Stimulated activated CD8-positive, alpha-beta memory T cell treated with anti-CD3 and anti-CD28 coated beads, Interleukin-2, amount 100 ng/mL, for 1 hour (primary cell): ENCODE data around the gene OR4K5.
"Not testable (repeated sequence)": the region's sequence is repeated elsewhere in the genome, so short reads cannot be mapped to it uniquely, and the experiment has no call there.

Experiments
- DNase-seq, 2 donors: peaks; one replicate each; pipeline ENCODE4 v3.0.0-alpha.2; 2020; ENCODE audit warnings: low read depth in 2 of 2

Gene OR4K5, protein sequence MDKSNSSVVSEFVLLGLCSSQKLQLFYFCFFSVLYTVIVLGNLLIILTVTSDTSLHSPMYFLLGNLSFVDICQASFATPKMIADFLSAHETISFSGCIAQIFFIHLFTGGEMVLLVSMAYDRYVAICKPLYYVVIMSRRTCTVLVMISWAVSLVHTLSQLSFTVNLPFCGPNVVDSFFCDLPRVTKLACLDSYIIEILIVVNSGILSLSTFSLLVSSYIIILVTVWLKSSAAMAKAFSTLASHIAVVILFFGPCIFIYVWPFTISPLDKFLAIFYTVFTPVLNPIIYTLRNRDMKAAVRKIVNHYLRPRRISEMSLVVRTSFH

GRCh38 chr14:19920021-19920657, at the start of gene OR4K5:
TSS of gene OR4K5 (plus strand) at chr14:19920607. CDS start at chr14:19920607, 0 bp downstream.
- no peak for DNase-seq

DNA sequence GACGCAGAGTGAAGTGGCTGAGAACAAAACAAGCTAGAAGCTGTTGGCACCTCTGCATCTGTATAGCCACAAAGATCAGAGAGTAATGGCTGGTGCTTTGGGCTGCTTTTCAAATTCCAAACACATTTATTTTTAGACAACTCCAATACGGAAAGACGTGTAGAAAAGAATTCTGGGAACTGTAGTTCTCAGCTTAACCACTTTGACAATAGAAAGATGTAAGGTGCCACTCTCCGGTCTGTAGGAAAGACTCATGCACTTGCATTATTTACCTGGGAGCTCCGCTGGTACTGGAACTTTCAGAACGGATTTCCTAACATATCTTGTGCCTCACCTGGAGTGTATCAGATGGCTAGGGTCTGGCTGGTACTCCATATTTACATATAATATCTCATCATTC, 47.2 kb upstream of the OR4K5 start:
- DNase-seq, result no peak

DNA sequence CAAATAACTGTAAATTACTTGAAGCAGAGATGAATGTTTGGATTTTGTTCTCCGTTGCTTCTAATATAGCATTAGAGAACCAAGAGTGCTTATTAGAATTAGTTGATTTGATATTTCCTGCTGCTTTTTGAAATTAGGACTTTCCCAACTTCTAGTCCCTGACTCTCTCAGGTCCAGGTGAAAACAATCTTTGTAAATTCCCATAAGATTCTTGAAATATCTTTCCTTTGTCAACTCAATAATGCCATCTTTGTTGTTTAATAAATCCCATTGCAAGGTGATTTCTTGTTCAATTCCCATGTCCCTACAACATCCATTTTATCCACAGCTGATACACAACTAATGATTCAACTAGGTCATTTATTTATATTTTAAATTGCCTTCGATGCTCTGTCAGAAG, 45.6 kb upstream of the OR4K5 start, which contains the start of gene OR4K2:
OR4K2 (plus strand) TSS at position 301 of the 400 bp plus-strand sequence. CDS start 1,126 bp downstream, outside the sequence.
- no peak for DNase-seq

DNA sequence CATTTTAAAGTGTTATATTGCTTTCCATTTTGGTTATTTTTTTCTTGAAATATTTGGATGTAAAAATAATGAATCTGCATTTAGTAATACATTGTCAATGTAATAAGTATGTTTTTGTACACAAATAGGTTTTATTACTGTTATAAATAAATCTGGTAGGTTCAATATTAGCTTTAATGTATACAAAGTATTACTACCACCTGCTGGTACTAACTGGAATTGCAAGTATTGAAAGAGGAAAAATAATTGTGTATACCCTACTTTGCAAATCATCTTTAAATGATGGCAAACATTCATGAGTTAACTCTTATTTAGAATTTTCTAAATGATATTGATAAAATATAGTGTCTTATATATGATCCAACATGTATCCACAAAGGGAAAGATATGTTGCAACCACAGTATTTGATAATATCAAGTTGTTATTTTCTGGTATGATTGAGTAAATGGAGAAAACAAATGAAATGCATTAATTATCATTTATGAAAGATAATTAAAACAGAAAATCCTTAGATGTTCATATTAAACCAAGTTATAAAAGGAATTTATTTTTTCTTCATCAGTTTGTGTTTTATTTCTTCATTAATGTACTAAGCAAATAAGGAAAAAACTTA, 42.3 kb upstream of the OR4K5 start:
- no peak for DNase-seq

- no peak for DNase-seq
Measured at GRCh38 chr14:19895282-19895681, 25.1 kb upstream of the OR4K5 start.

DNA sequence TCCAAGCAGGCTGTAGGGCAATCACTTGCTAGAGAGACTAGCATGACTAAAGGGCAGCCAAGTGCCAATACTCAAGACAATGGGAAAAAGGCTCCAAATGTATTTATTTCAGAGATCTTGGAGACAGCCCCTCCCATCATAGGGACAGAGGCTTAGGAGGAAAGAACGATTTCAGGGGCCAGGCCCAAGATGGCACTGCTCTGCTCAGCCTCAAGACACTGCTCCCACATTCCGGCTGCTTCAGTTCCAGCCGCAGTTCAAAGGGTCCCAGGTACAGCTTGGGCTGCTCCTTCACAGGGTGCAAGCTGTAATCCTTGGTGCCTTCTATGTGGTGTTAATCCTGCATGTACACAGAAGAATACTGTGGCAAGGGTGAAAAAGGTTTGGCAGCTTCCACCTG, 19.4 kb upstream of the OR4K5 start:
- no peak for DNase-seq

- DNase-seq, result no peak
Measured at GRCh38 chr14:19902409-19902808, 18.0 kb upstream of the OR4K5 start.

DNA sequence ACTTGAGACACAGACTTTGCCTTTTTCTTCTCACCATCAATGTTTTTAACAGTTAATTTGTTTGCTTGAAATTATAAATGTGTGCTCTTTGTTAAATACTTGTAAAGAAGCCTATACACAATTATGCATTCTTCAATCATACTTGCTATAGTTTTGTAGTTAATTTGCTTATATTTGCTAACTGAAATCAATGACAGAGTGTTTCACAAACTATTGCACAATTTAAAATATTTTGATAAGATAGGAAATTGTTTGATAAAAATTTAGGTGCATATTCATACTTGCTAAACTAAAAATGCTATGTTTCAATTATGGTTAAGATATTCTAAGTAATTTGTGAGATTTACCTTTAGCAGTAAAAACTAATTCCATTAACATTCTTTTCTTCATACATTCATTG, 13.7 kb upstream of the OR4K5 start:
- DNase-seq, result no peak

DNA sequence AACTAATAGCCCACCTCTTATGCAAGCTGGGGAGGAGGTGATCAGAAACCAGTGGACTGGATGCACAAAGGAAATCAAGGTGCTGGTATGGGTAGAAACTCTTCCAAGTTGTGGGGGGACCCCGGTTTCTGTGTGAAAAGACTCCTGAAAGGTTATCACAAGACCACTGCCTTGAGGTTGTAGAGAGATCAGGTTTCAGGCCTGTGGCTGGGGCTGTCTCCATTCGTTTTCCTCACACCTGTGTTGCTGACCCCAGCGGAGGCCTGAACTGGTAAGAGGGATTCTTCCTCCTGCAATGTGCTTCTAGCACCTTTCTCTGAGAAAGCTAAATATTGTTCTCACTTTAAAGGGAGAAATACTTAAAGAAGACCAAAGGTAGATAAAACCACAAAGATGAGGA, 9.3 kb upstream of the OR4K5 start:
- no peak for DNase-seq

DNA sequence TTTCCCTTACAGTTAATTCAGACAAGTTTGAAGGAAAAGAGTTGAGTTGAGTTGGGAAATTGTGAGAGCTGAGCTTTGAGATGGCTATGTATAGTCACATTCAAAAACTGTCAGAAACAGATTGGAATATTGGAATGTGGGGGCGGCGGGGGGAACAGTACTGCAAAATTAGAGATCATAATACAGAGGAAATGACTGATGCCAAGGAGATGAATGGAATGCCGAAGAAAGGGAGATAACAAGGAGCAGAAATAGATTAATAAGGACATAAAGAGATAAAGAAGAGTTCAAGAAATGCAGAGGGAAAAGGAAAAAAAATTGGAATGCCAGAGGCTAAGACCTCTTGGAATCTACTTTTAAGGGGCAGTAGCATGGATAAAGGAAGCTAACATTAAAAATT, 3.2 kb upstream of the OR4K5 start:
- DNase-seq, result no peak

DNA sequence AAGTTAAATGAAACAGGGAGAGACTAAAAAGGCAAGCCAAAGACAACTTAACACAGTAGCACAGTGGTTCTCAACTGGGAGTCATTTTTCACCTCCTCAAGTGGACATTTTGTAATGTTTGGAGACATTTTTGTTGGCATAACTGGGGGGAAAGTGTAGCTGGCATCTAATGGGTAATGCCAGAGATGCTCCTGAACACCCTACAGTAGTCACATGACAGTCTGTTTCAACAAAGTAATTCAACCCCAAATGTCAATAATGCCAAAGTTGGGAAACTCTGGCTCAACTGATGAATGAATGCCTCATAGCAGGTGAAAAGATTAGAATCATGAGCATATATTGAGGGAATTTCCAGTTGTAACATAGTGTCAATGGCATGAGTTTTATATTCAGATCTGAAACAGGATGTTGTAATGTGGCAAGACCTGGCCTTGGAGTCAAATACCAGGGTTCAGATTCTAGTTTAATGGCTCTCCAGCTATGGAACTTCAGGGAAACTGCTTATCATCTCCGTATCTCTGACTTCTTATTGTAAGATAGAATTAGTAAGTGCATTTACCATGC, 2.4 kb upstream of the OR4K5 start:
- no peak for DNase-seq

- DNase-seq, result no peak
Measured at GRCh38 chr14:19918553-19919264, 1.7 kb upstream of the OR4K5 start.

GRCh38 chr14:19930617-19931016, 10.2 kb downstream of the OR4K5 start, which contains the start of gene OR4K1:
TSS of gene OR4K1 (plus strand) at chr14:19930917. CDS start at chr14:19935667, 4,750 bp downstream.
- no peak for DNase-seq

- no peak for DNase-seq
Measured at GRCh38 chr14:19941668-19942067, 21.3 kb downstream of the OR4K5 start.

DNA sequence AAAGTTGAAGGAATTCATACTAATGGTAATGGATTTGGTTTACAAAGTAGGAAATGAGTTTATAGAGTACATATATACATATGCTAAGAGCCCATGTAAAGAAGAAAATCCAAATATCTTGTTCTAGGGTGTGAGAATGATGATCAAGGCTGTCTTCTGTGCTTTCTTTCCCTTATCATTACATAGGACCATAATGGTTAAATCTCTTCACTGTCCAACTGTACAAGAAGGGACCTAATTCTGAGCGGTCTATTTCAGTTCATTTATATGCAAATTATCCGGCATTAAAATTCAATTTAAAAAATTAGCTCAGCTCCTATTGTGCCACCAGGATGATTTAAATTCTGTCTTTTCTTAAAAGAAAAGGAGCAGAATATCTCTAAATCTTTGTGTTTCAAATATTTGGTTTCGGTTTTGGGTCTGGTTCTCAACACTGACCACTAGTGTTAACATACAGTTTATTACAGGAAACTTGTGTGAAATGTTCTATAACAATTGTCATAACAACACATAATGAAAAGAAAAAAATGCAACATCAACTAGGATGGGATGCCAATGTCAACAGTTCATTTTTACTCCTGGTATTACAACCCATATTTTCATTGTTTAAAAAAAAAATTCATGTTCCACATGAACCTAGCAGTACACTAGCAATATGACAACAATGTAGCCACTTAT, 27.1 kb downstream of the OR4K5 start:
- no peak for DNase-seq

DNA sequence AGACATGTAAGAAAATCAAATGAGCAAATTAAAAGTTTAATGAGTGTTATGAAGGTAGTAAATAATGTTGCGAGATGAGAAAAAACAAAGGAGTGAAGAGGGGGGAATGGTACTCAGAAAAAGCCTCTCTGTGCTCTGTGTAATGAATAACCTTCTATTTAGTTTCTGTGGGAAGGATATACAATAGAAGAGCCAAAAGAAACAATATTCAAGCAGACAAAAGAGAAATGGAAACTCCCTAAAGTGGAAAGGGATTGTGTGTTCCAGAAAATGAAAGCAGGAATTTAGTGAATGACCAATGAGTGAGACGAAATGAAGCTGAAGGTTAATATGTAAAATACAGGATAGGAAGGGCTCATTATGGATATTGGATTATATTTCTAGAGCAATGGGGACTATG, 28.8 kb downstream of the OR4K5 start:
- DNase-seq, result no peak

DNA sequence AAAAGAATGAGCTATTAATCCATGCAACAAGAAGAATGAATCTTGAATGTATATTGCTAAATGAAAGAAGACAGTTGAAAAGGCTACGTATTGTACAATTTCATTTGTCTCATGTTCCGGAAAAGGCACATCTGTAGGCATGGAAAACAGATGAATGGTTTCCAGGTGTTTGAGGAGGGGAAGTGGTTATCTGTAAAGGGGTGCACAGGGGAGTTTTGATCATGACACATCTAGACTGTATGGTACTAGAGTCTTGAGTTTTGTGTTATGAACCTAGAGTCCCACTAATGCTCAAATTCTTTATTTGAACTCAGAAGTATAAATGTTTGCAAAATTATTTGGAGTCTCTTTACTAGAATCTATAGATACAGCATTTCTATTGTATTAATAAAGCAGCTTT, 49.3 kb downstream of the OR4K5 start:
- not testable (repeated sequence) for DNase-seq
